Measurements from ENCODE around the gene NCF2.

NCF2 gene

GRCh38 chr1:183583466-183583865, 6.8 kb downstream of the NCF2 start:
- FAIRE-seq = no peak

- FAIRE-seq = no peak
These were observed 8.1 kb downstream of the NCF2 start for GRCh38 chr1:183582021-183582713.

- no peak for FAIRE-seq
These were observed 10.0 kb downstream of the NCF2 start for GRCh38 chr1:183580281-183580682.

GRCh38 chr1:183578856-183579255, 11.4 kb downstream of the NCF2 start:
- FAIRE-seq = no peak

GRCh38 chr1:183577897-183578465, 12.3 kb downstream of the NCF2 start:
- no peak for FAIRE-seq

- FAIRE-seq = no peak
These were observed 13.7 kb downstream of the NCF2 start for GRCh38 chr1:183576537-183576936.

GRCh38 chr1:183575606-183576005, 14.7 kb downstream of the NCF2 start:
- no peak for FAIRE-seq

GRCh38 chr1:183572721-183573120, 17.5 kb downstream of the NCF2 start:
- FAIRE-seq = no peak

GRCh38 chr1:183571678-183572268, 18.5 kb downstream of the NCF2 start:
- FAIRE-seq = no peak

GRCh38 chr1:183570451-183570850, 19.8 kb downstream of the NCF2 start:
- no peak for FAIRE-seq

- FAIRE-seq = no peak
These were observed 20.5 kb downstream of the NCF2 start for GRCh38 chr1:183569801-183570200.

- FAIRE-seq = no peak
These were observed 21.1 kb downstream of the NCF2 start for GRCh38 chr1:183569141-183569540.

GRCh38 chr1:183568176-183569021, 21.9 kb downstream of the NCF2 start:
- FAIRE-seq = no peak

GRCh38 chr1:183567584-183567983, 22.7 kb downstream of the NCF2 start:
- FAIRE-seq = no peak

- FAIRE-seq = no peak
These were observed 24.2 kb downstream of the NCF2 start for GRCh38 chr1:183566026-183566425.

GRCh38 chr1:183565261-183565660, 25.0 kb downstream of the NCF2 start:
- FAIRE-seq = no peak

GRCh38 chr1:183562701-183563100, 27.6 kb downstream of the NCF2 start:
- FAIRE-seq = no peak

GRCh38 chr1:183559061-183559460, 31.2 kb downstream of the NCF2 start:
- FAIRE-seq = no peak

GRCh38 chr1:183554577-183554976, 35.7 kb downstream of the NCF2 start:
- FAIRE-seq = no peak

- no peak for FAIRE-seq
These were observed 36.5 kb downstream of the NCF2 start for GRCh38 chr1:183553764-183554163.

- no peak for FAIRE-seq
These were observed 36.9 kb downstream of the NCF2 start for GRCh38 chr1:183553331-183553730.

- FAIRE-seq = no peak
These were observed 37.4 kb downstream of the NCF2 start for GRCh38 chr1:183552891-183553290.

- no peak for FAIRE-seq
These were observed 37.8 kb downstream of the NCF2 start for GRCh38 chr1:183552441-183552840.

Measured in colon (tissue), 2 donors.